Dedifferentiated amniotic fluid mesenchymal stem cell (primary cell): ENCODE measurements around the gene CMPK2.
A peak's percentile ranks its signal among the peaks of the same experiment; 100 is the strongest.
"Not testable (repeated sequence)": the region's sequence is repeated elsewhere in the genome, so short reads cannot be mapped to it uniquely, and the experiment has no call there.

Experiments
- DNase-seq: peaks from one replicate; pipeline ENCODE4 v3.0.0-alpha.2; 2016; ENCODE audit errors: extremely low spot score

Gene CMPK2

GRCh38 chr2:6865346-6866274 is at the start of gene CMPK2:
Gene CMPK2, minus strand, starts transcription at chr2:6865907. Its CDS starts 211 bp downstream, at chr2:6865696.
- DNase-seq = no peak

- no peak for DNase-seq
Measured at GRCh38 chr2:6915399-6915798, 49.7 kb upstream of the CMPK2 start.

GRCh38 chr2:6914828-6915227 is 49.1 kb upstream of the CMPK2 start:
- DNase-seq = no peak

- no peak for DNase-seq
Measured at GRCh38 chr2:6913415-6914157, 47.9 kb upstream of the CMPK2 start.

GRCh38 chr2:6911721-6912120 is 46.0 kb upstream of the CMPK2 start:
- DNase-seq = no peak

GRCh38 chr2:6909431-6910385 is 44.0 kb upstream of the CMPK2 start:
- DNase-seq = no peak

- DNase-seq = no peak
Measured at GRCh38 chr2:6908291-6908690, 42.6 kb upstream of the CMPK2 start.

- no peak for DNase-seq
Measured at GRCh38 chr2:6906165-6906741, 40.5 kb upstream of the CMPK2 start.

GRCh38 chr2:6905668-6906067 is 40.0 kb upstream of the CMPK2 start:
- DNase-seq = no peak

GRCh38 chr2:6902581-6902980 is 36.9 kb upstream of the CMPK2 start:
- not testable (repeated sequence) for DNase-seq

- DNase-seq = peak; percentile 63
Measured at GRCh38 chr2:6896930-6897759, 31.4 kb upstream of the CMPK2 start.

- DNase-seq = no peak
Measured at GRCh38 chr2:6893876-6894482, 28.3 kb upstream of the CMPK2 start.

GRCh38 chr2:6888724-6889123 is 23.0 kb upstream of the CMPK2 start:
- DNase-seq = no peak

GRCh38 chr2:6887751-6888192 is 22.1 kb upstream of the CMPK2 start:
- DNase-seq = no peak

- no peak for DNase-seq
Measured at GRCh38 chr2:6885968-6886367, 20.3 kb upstream of the CMPK2 start.

GRCh38 chr2:6885551-6885950 is 19.8 kb upstream of the CMPK2 start:
- no peak for DNase-seq

GRCh38 chr2:6883448-6884122 is 17.9 kb upstream of the CMPK2 start:
- no peak for DNase-seq

GRCh38 chr2:6881516-6881915 is 15.8 kb upstream of the CMPK2 start:
- no peak for DNase-seq

GRCh38 chr2:6881046-6881445 is 15.3 kb upstream of the CMPK2 start:
- no peak for DNase-seq
